ENCODE data around the gene PIGM. TPM values are rescaled to one million over a fixed set of nuclear protein-coding genes. Genes with fewer than 3 reads are reported as not detected.

Gene PIGM
- total RNA-seq, 4 donors from 2014 or later: 2.7 to 3.8 (median 2.9) TPM

- no peaks in the 10 kb centered on the region for H3K4me1 ChIP-seq
- H3K36me3 ChIP-seq: peaks cover 0 to 16% (median 0%) of the 10 kb centered on the region in 3 donors
- TF ChIP-seq POLR2A (IDR thresholded peaks at IDR 0.05): no peak
- no peak for TF ChIP-seq CTCF (IDR thresholded peaks at IDR 0.05)
- intact Hi-C loops (cut with DNase I): no loop called here
- no peak overlapping the region for H3K4me3 ChIP-seq
- no peaks in the 10 kb centered on the region for H3K27me3 ChIP-seq
- DNase-seq: no peak
- H3K27ac ChIP-seq: no peak overlapping the region
- WGBS, 2 donors: 93% methylated on average over 6 of the region's 6 CpGs
- no peaks in the 10 kb centered on the region for H3K9me3 ChIP-seq
Measured at GRCh38 chr1:159981351-159982055, 50.3 kb downstream of the PIGM start.

DNA sequence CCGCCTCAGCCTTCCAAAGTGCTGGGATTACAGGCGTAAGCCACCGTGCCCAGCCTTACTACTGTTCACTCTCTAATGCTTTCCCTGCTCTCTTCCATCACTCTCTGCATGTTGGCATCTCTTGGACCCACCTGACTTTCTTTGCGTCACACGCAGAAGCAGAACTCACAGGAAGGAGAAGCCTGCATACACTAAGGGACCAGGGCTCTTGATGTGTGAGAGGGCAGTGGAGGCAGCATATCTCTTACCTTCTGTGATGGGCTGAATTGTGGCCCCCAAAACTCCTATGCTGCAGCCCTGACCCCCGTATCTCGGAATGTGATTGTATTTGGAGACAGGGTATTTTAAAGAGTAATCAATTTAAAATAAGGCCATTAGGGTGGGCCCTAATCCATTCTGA is 51.0 kb downstream of the PIGM start:
- no peak overlapping the region for H3K4me3 ChIP-seq
- H3K27ac ChIP-seq: no peak overlapping the region
- no peaks in the 10 kb centered on the region for H3K27me3 ChIP-seq
- WGBS, 2 donors: 95 to 100% methylated on average over 2 to 7 of the region's 7 CpGs
- no peak for DNase-seq
- peaks cover 0 to 16% (median 0%) of the 10 kb centered on the region in 3 donors for H3K36me3 ChIP-seq
- no peaks in the 10 kb centered on the region for H3K4me1 ChIP-seq
- intact Hi-C loops (cut with DNase I): no loop called here
- H3K9me3 ChIP-seq: no peaks in the 10 kb centered on the region
- TF ChIP-seq POLR2A (IDR thresholded peaks at IDR 0.05) (no peak), CTCF (IDR thresholded peaks at IDR 0.05) (no peak)

DNA sequence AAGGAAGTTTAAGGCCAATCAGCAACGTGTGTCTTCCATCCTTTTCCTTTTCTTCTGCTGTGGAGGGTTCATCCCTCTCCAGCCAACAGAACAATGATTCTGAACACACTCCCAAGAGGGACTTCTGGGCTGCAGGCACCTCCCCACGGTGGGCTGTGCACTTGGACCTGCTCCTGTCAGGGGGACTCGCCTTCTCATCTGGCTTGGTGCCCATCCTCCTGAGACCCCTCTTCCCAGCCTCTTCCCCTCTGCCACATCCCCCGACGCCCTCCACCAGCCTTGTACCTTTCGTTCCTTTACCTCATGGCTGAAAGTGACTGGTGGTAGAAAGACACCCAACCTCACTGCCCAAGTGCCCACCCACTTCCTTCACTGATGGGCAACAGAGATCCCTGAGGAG is 51.7 kb downstream of the PIGM start:
- 61 to 62% methylated on average over 5 to 6 of the region's 6 CpGs for WGBS, 2 donors
- Histone ChIP-seq H3K27ac (no peak overlapping the region), H3K36me3 (peaks cover 0 to 16% (median 0%) of the 10 kb centered on the region in 3 donors), H3K27me3 (no peaks in the 10 kb centered on the region), H3K4me1 (no peaks in the 10 kb centered on the region), H3K9me3 (no peaks in the 10 kb centered on the region), H3K4me3 (no peak overlapping the region)
- no peak for DNase-seq
- intact Hi-C loops (cut with DNase I): no loop called here
- no peak for TF ChIP-seq CTCF (IDR thresholded peaks at IDR 0.05)
- TF ChIP-seq POLR2A (IDR thresholded peaks at IDR 0.05): no peak

DNA sequence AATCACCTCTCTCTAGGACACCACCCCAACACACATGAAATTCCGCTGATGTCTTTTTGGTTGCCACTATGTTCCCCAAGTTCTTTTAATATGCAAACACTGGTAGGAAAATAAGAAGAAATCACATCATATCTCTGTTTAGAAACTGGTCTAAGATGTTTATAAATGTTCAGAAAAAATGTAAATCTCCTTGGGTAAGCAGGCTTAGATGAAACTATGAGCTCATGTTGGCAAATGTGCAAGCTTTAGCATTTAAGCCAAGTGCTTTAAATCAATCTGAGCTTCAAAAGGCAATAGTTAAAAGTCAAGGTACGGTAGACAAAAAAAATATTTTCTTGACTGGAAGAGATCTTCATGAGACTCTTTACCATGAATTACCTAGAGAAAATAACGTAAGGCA is 52.5 kb downstream of the PIGM start:
- intact Hi-C loops (cut with DNase I): no loop called here
- Histone ChIP-seq H3K27me3 (no peaks in the 10 kb centered on the region), H3K27ac (no peak overlapping the region), H3K4me1 (no peaks in the 10 kb centered on the region), H3K4me3 (no peak overlapping the region), H3K9me3 (no peaks in the 10 kb centered on the region), H3K36me3 (peaks cover 0 to 16% (median 0%) of the 10 kb centered on the region in 3 donors)
- TF ChIP-seq POLR2A (IDR thresholded peaks at IDR 0.05): no peak
- no peak for TF ChIP-seq CTCF (IDR thresholded peaks at IDR 0.05)
- WGBS, 2 donors: 58 to 68% methylated on average over 3 of the region's 3 CpGs
- DNase-seq: no peak

DNA sequence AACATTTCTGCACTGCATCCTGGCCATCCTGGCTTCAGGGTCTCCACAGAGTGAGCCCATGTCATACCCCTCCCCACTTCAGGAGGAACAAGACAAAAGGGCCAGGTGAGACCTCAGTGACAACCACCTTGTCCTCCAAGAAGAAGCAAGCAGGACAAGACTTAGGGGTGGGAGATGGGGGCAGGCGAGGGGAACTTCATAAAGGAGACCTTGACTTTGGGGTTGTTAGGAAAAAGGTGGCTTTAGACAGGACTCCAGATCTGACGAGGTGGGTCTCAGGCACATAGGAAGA is 53.7 kb downstream of the PIGM start:
- TF ChIP-seq POLR2A (IDR thresholded peaks at IDR 0.05): no peak
- no peak for TF ChIP-seq CTCF (IDR thresholded peaks at IDR 0.05)
- peaks cover 0 to 16% (median 0%) of the 10 kb centered on the region in 3 donors for H3K36me3 ChIP-seq
- no peaks in the 10 kb centered on the region for H3K27me3 ChIP-seq
- no peaks in the 10 kb centered on the region for H3K9me3 ChIP-seq
- H3K4me3 ChIP-seq: no peak overlapping the region
- intact Hi-C loops (cut with DNase I): no loop called here
- no peak for DNase-seq
- no peak overlapping the region for H3K27ac ChIP-seq
- 96 to 100% methylated on average over 2 of the region's 2 CpGs for WGBS, 2 donors
- H3K4me1 ChIP-seq: no peaks in the 10 kb centered on the region
